GM12874 (cell line): ENCODE data around the gene SDK1.

Experiments used
- CTCF ChIP-seq: IDR thresholded peaks from 2 replicates; pipeline ENCODE4 v1.5.1; 2011; ENCODE audit warnings: low read depth, mild to moderate bottlenecking, control low read depth, low read length, moderate library complexity; ENCODE audit not compliant: insufficient read depth

SDK1 gene

GRCh38 chr7:4195660-4196059 lies 894.6 kb downstream of the SDK1 start:
- no peak for TF ChIP-seq CTCF

GRCh38 chr7:4196121-4196819 lies 895.2 kb downstream of the SDK1 start:
- TF ChIP-seq CTCF: no peak

GRCh38 chr7:4198301-4198700 lies 897.2 kb downstream of the SDK1 start:
- no peak for TF ChIP-seq CTCF

- TF ChIP-seq CTCF: no peak
Observed at GRCh38 chr7:4200546-4201094, 899.6 kb downstream of the SDK1 start.

GRCh38 chr7:4201566-4201965 lies 900.5 kb downstream of the SDK1 start:
- TF ChIP-seq CTCF: no peak

- TF ChIP-seq CTCF: no peak
Observed at GRCh38 chr7:4202154-4202736, 901.2 kb downstream of the SDK1 start.

GRCh38 chr7:4202954-4203353 lies 901.9 kb downstream of the SDK1 start:
- no peak for TF ChIP-seq CTCF
